SK-N-MC (cell line): ENCODE data around the gene PPP1R17.

Experiments
- DNase-seq: peaks from one replicate; pipeline ENCODE4 v3.0.0-alpha.2; 2011; ENCODE audit warnings: low read depth, low spot score
- H3K27ac ChIP-seq: fragments of 200-600 bp; sonication (generic); 2 replicates; pipeline ENCODE4 v1.5.1; 2016; ENCODE audit warnings: mixed run types
- H3K36me3 ChIP-seq: fragments of 200-600 bp; sonication (generic); 2 replicates; pipeline ENCODE4 v1.6.1; 2017; ENCODE audit warnings: antibody characterized with exemption, low read length, mixed read lengths; ENCODE audit not compliant: insufficient read depth
- H3K4me3 ChIP-seq: fragments of 200-600 bp; sonication (generic); 2 replicates; pipeline ENCODE4 v1.5.1; 2016
- H3K9ac ChIP-seq: fragments of 200-600 bp; sonication (generic); 2 replicates; pipeline ENCODE4 v1.8.0; 2017; ENCODE audit warnings: mixed run types, mixed read lengths; ENCODE audit not compliant: insufficient read length
- H3K9me3 ChIP-seq: fragments of 200-600 bp; sonication (generic); 2 replicates; pipeline ENCODE4 v1.6.1; 2017; ENCODE audit warnings: low read depth, mild to moderate bottlenecking, antibody characterized with exemption, low read length, moderate library complexity, mixed read lengths
- EZH2 ChIP-seq: fragments of 200-600 bp; sonication (generic); IDR thresholded peaks from one replicate; pipeline ENCODE4 v1.6.1; 2017; ENCODE audit warnings: antibody characterized with exemption
- FOXP2 ChIP-seq: optimal IDR thresholded peaks from 2 replicates; pipeline ENCODE3; 2011; ENCODE audit warnings: mild to moderate bottlenecking, moderate library complexity; ENCODE audit not compliant: insufficient read depth; ENCODE audit errors: extremely low read length, control extremely low read depth
- POLR2AphosphoS5 ChIP-seq: IDR thresholded peaks from 2 replicates; pipeline ENCODE4 v1.6.1; 2012; ENCODE audit warnings: mild to moderate bottlenecking, low read depth, low read length, borderline replicate concordance

PPP1R17 gene

GRCh38 chr7:31707089-31707488 lies 20.1 kb downstream of the PPP1R17 start:
- no peak overlapping the region for H3K27ac ChIP-seq

DNA sequence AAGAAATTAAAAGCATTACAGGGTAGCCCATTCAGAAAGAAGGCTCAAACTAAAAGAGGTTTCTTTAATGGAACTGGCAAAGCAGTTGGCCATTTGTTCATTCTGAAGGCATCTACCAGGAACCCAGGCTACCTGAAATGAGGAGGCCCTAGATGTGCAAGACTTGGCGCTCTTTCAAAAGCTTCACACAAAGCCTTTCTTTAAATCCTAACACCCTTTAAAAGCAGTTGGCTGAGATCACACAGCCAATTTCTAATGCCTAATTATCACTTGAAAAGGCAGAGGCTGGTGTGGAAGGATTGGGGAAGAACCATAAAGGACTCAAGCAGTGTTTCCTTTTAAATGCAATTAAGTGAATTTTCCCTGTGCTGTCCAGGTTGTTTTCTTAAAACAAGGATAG lies 23.2 kb downstream of the PPP1R17 start:
- Histone ChIP-seq H3K36me3 (no peaks in the 10 kb centered on the region), H3K4me3 (no peak overlapping the region), H3K9ac (no peak overlapping the region), H3K27ac (no peak overlapping the region), H3K9me3 (no peaks in the 10 kb centered on the region)
- no peak for DNase-seq
- no peak for TF ChIP-seq EZH2
- TF ChIP-seq POLR2AphosphoS5: no peak
- no peak for TF ChIP-seq FOXP2

More at GRCh38 chr7:31707089-31707488, 20.1 kb downstream of the PPP1R17 start:
- Histone ChIP-seq H3K9me3 (no peaks in the 10 kb centered on the region), H3K4me3 (no peak overlapping the region), H3K9ac (no peak overlapping the region), H3K36me3 (no peaks in the 10 kb centered on the region)
- DNase-seq: no peak
- TF ChIP-seq EZH2 (no peak), POLR2AphosphoS5 (no peak), FOXP2 (no peak)

- Histone ChIP-seq H3K27ac (no peak overlapping the region), H3K4me3 (no peak overlapping the region), H3K36me3 (no peaks in the 10 kb centered on the region), H3K9ac (no peak overlapping the region), H3K9me3 (no peaks in the 10 kb centered on the region)
- TF ChIP-seq POLR2AphosphoS5 (no peak), EZH2 (no peak), FOXP2 (no peak)
- DNase-seq: no peak
Observed at GRCh38 chr7:31716355-31716754, 29.3 kb downstream of the PPP1R17 start.

DNA sequence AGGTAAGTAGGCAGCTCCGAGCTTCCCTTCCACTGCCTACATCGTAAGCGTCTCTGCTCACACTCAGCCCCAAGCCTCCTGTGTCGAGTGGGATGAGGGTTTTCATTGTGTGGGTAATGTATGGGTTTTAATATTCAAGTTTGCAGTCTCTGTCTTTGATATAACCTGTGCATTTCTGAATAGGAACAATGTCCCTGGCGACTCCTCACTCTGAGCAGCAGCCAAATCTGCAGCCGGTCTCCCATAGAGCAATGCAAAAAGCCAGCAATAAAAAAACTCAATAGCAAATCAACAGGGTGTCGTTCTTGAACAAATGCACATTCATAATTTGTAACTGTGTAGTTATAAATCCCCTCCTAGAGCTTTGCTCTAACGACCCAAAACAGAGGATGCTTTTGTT lies 33.4 kb downstream of the PPP1R17 start:
- no peaks in the 10 kb centered on the region for H3K9me3 ChIP-seq
- TF ChIP-seq POLR2AphosphoS5 (no peak), EZH2 (no peak), FOXP2 (no peak)

GRCh38 chr7:31724696-31725095 lies 37.7 kb downstream of the PPP1R17 start:
- Histone ChIP-seq H3K36me3 (no peaks in the 10 kb centered on the region), H3K27ac (no peak overlapping the region), H3K9ac (no peak overlapping the region), H3K4me3 (no peak overlapping the region), H3K9me3 (no peaks in the 10 kb centered on the region)
- DNase-seq: no peak
- TF ChIP-seq POLR2AphosphoS5: no peak
- no peak for TF ChIP-seq EZH2
- no peak for TF ChIP-seq FOXP2

More for the DNA sequence above, 33.4 kb downstream of the PPP1R17 start:
- no peaks in the 10 kb centered on the region for H3K36me3 ChIP-seq
- no peak overlapping the region for H3K4me3 ChIP-seq
- no peak for DNase-seq
- no peak overlapping the region for H3K27ac ChIP-seq
- H3K9ac ChIP-seq: no peak overlapping the region

- DNase-seq: no peak
- Histone ChIP-seq H3K9me3 (no peaks in the 10 kb centered on the region), H3K9ac (no peak overlapping the region), H3K27ac (no peak overlapping the region), H3K4me3 (no peak overlapping the region), H3K36me3 (no peaks in the 10 kb centered on the region)
- TF ChIP-seq FOXP2 (no peak), POLR2AphosphoS5 (no peak), EZH2 (no peak)
Observed at GRCh38 chr7:31729195-31729804, 42.3 kb downstream of the PPP1R17 start.

DNA sequence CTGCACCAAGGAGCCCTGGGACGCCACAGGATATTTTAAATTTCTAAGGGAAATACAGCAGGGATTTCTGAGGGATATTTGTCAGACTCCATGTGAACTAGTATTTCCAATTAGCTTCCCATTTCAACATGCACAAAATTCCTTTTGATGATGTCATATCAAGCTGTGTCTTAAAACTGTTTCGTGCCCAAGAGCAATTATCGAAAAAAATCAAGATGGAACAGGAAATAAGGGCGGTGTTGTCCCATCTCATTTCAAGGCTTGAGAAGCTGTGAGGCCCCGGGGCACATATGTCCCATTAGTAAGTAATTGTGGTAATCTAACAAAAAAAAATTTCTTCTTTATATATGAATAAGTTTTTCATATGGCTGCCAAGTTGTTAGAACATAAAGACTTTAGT lies 47.4 kb downstream of the PPP1R17 start:
- peak overlapping the region; percentile 100 for H3K27ac ChIP-seq
- peak; percentile 98 for DNase-seq

DNA sequence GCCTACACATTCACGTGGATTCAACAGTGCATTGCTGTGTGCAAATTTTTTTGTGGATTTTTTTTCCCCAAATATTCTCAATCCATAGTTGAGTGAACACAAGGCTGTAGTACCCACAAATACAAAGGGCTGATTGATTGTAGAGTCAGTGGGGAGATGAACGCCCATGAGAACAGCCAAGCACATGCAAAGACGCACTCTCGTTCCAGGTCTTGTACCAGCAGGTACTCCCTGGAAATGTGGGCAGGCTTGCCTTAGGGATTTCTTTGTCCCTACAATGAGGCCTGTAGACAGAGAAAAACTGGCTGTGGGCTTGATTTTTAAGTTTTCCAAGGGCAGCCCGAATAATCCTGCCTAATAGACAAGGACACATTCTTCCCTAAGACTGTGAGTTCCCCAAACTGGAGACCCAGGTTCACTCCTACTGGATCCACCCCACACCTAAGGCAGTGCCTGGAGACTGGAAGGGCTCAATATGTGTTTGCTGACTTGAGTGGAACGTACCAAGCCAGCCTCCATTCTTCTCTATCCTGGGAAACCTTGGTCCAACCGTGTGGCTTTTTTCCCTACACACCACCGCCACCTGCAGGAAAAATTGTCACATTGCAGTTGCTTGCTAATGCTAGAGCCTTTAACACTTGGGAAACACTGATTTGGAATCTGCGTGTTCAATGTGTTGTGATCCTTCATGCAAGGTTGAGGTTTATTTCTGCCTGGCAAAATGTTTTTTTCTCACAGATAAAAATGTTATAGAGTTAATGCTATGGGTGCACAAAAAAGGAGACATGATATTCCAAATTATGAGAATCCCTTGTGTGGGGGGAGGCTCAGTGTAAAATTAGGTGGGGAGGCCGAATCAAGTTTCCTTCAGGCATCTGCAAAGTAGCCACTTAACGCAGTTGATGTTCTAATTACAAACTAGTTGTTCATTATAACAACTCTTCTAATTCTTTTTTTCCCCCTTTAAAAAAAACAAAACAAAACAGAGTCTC lies 49.3 kb downstream of the PPP1R17 start:
- peak; percentile 96 for DNase-seq
- TF ChIP-seq EZH2 (no peak), FOXP2 (no peak), POLR2AphosphoS5 (0 out of 2 replicates have a peak, but pooled peaks have one; percentile 16)

More for the DNA sequence above, 47.4 kb downstream of the PPP1R17 start:
- Histone ChIP-seq H3K4me3 (peak overlapping the region; percentile 31; the same call in 1 of the 2 replicates), H3K9me3 (no peaks in the 10 kb centered on the region), H3K9ac (peak overlapping the region; percentile 70), H3K36me3 (no peaks in the 10 kb centered on the region)
- no peak for TF ChIP-seq EZH2
- TF ChIP-seq POLR2AphosphoS5: peak; percentile 59; the same call in 1 of the 2 replicates
- peak; percentile 59 for TF ChIP-seq FOXP2

More for the DNA sequence above, 49.3 kb downstream of the PPP1R17 start:
- Histone ChIP-seq H3K27ac (peak overlapping the region; percentile 100), H3K36me3 (no peaks in the 10 kb centered on the region), H3K9ac (peak overlapping the region; percentile 54), H3K9me3 (no peaks in the 10 kb centered on the region), H3K4me3 (no peak overlapping the region)
